Naive thymus-derived CD4-positive, alpha-beta T cell (primary cell): ENCODE measurements around the gene IFT74. TPM values are rescaled to one million over a fixed set of nuclear protein-coding genes. Genes with fewer than 3 reads are reported as not detected.

Experiments used
- ATAC-seq: fragments of 150-1000 bp; cut with Tn5 transposase; 2 replicates; pipeline ENCODE4 v1.10.0; 2021; ENCODE audit warnings: mild to moderate bottlenecking, moderate library complexity
- CTCF ChIA-PET: fragments of 350-600 bp; sonication (Branson Sonifier 250); formaldehyde crosslinking; loops from one replicate; lab custom pipeline; 2021; ENCODE audit warnings: antibody characterized with exemption; lab: Charles Lee
- POLR2A ChIA-PET: fragments of 350-600 bp; sonication (Branson Sonifier 250); formaldehyde crosslinking; loops from one replicate; lab custom pipeline; 2021; ENCODE audit warnings: antibody characterized with exemption, inconsistent platforms; lab: Charles Lee
- DNase-seq, 9 donors: peaks; one replicate each; pipeline versions ENCODE4 v3.0.0 to v3.0.0-alpha.2; 2020 to 2022; ENCODE audit warnings: mixed read lengths in 1 of 9
- H3K27ac ChIP-seq: one replicate; pipeline ENCODE4 v1.7.0; 2013; ENCODE audit warnings: mild to moderate bottlenecking, low read depth, low read length, moderate library complexity
- H3K27me3 ChIP-seq, 2 donors: one replicate each; pipeline ENCODE4 v1.7.0; 2013; ENCODE audit warnings: low read length in 2 of 2, mild to moderate bottlenecking in 2 of 2, moderate library complexity in 2 of 2; ENCODE audit not compliant: control insufficient read depth in 2 of 2, insufficient read depth in 2 of 2
- H3K36me3 ChIP-seq, 3 experiments: 1 replicate in 2 of 3; 2 replicates in 1 of 3; pipeline ENCODE4 v1.7.0; 2013; ENCODE audit warnings: low read length in 3 of 3, mild to moderate bottlenecking in 3 of 3, moderate library complexity in 1 of 3; ENCODE audit not compliant: insufficient read depth in 3 of 3, control insufficient read depth in 2 of 3
- H3K4me1 ChIP-seq, 2 donors: one replicate each; pipeline ENCODE4 v1.7.0; 2013; ENCODE audit warnings: low read length in 2 of 2, mild to moderate bottlenecking in 2 of 2, moderate library complexity in 1 of 2; ENCODE audit not compliant: control insufficient read depth in 2 of 2, insufficient read depth in 2 of 2
- H3K4me3 ChIP-seq: 2 replicates; pipeline ENCODE4 v1.7.0; 2013; ENCODE audit warnings: mild to moderate bottlenecking, low read length
- H3K9me3 ChIP-seq, 3 experiments: 1 replicate in 2 of 3; 2 replicates in 1 of 3; pipeline ENCODE4 v1.7.0; 2013; ENCODE audit warnings: low read length in 3 of 3; ENCODE audit not compliant: control insufficient read depth in 2 of 3
- H3K27ac Mint-ChIP-seq, 9 donors: one replicate each; pipeline ENCODE4 v1.8.0; 2020 to 2022; ENCODE audit warnings: mixed read lengths in 9 of 9, mild to moderate bottlenecking in 8 of 9, moderate library complexity in 5 of 9, inconsistent platforms in 2 of 9
- H3K27me3 Mint-ChIP-seq, 5 donors: one replicate each; pipeline ENCODE4 v1.8.0; 2021 to 2022; ENCODE audit warnings: mixed read lengths in 5 of 5, mild to moderate bottlenecking in 1 of 5
- H3K36me3 Mint-ChIP-seq, 5 donors: one replicate each; pipeline ENCODE4 v1.8.0; 2020 to 2022; ENCODE audit warnings: mixed read lengths in 5 of 5, mild to moderate bottlenecking in 3 of 5, inconsistent platforms in 1 of 5
- H3K4me1 Mint-ChIP-seq, 7 donors: one replicate each; pipeline ENCODE4 v1.8.0; 2020 to 2022; ENCODE audit warnings: mixed read lengths in 7 of 7, mild to moderate bottlenecking in 3 of 7, inconsistent platforms in 1 of 7
- H3K4me3 Mint-ChIP-seq, 10 donors: one replicate each; pipeline ENCODE4 v1.8.0; 2020 to 2022; ENCODE audit warnings: mild to moderate bottlenecking in 10 of 10, mixed read lengths in 10 of 10, moderate library complexity in 6 of 10, inconsistent platforms in 2 of 10
- H3K9me3 Mint-ChIP-seq, 11 donors: one replicate each; pipeline ENCODE4 v1.8.0; 2020 to 2022; ENCODE audit warnings: mixed read lengths in 11 of 11, mild to moderate bottlenecking in 4 of 11, inconsistent platforms in 1 of 11, moderate library complexity in 1 of 11
- intact Hi-C, 2 donors: fragments of 100-400 bp; cut with micrococcal nuclease; formaldehyde crosslinking; loops; one replicate each; pipeline ENCODE4 v1.15.1; 2023
- polyA plus RNA-seq, 2 donors: library from polyadenylated mRNA; unstranded; fragments of 300-500 nt; fragmentation: Illumina TruSeq; gene quantifications; one replicate each; pipeline ENCODE4 v1.2.3, GENCODE V29; 2021
- total RNA-seq, 6 experiments: library from RNA in 5 of 6; stranded (reverse) in 5 of 6; gene quantifications; 1 replicate in 5 of 6; 2 replicates in 1 of 6; pipeline ENCODE4 v1.2.3 and lab custom pipeline; 2021 to 2026

Gene IFT74
- total and polyA plus RNA-seq, 7 experiments from 2014 or later: 8.0 to 12.4 (median 9.7) TPM

GRCh38 chr9:26947736-26948135 is 8.5 kb upstream of the IFT74 start:
- intact Hi-C loops: loop anchor here (1.0 to 2.0 kb wide), 5 partner anchors 9 to 626 kb away; partner anchors contain the start of genes C9orf72 (in 2 of the 2), CAAP1 (in 2 of the 2), IFT74 (in 2 of the 2) and MOB3B (in 1 of the 2)

DNA sequence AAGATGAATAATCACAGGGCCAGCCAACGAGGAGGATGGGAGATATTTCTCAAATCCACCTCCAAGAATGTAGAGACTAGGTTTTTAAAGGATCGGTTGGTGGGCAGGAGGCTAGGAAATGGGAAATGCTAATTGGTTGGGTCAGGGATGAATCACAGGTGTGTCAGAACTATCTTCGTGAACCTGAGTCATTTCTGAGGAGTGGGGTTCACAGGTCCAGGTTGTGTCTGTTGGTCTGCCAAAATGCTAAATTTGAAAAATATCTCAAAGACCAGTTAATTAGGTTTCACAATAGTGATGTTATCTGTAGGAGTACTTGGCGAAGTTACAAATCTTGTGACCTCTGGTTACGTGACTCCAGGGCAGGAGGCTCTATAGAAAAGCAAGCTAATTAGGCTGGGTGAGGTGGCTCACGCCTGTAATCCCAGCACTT is 6.6 kb upstream of the IFT74 start:
- Histone ChIP-seq H3K27ac (no peak overlapping the region), H3K4me1 (peaks cover 20 to 21% of the 10 kb centered on the region in 2 donors), H3K36me3 (peaks cover 0 to 8% (median 0%) of the 10 kb centered on the region in 3 experiments), H3K27me3 (no peaks in the 10 kb centered on the region), H3K9me3 (no peaks in the 10 kb centered on the region), H3K4me3 (no peak overlapping the region)
- DNase-seq: no peak
- Mint-ChIP-seq H3K9me3 (peaks cover 0 to 1% (median 0%) of the 10 kb centered on the region in 11 donors), H3K36me3 (no peaks in the 10 kb centered on the region), H3K27ac (no peak overlapping the region), H3K4me3 (no peak overlapping the region), H3K4me1 (peaks cover 19 to 37% (median 32%) of the 10 kb centered on the region in 7 donors), H3K27me3 (peaks cover 0 to 11% (median 0%) of the 10 kb centered on the region in 5 donors)
- ATAC-seq: no peak
- POLR2A ChIA-PET: interaction anchor here (0.7 kb wide), 1 partner anchor 58 kb away, joined by 3 read pairs; no protein-coding TSS in a partner anchor
- CTCF ChIA-PET: no interaction called here
- intact Hi-C loops: loop anchor here in 1 of 2 donors (5.0 kb wide), 1 partner anchor 328 kb away; no protein-coding TSS in a partner anchor

More at GRCh38 chr9:26947736-26948135, 8.5 kb upstream of the IFT74 start:
- ATAC-seq (no peak), DNase-seq (no peak)
- Mint-ChIP-seq H3K36me3 (peaks cover 0 to 12% (median 7%) of the 10 kb centered on the region in 5 donors), H3K27ac (peak overlapping the region; percentile 97 to 100 (median 99)), H3K4me3 (peak overlapping the region; percentile 91 to 99 (median 95)), H3K27me3 (peaks cover 0 to 11% (median 0%) of the 10 kb centered on the region in 5 donors), H3K9me3 (peaks cover 0 to 1% (median 0%) of the 10 kb centered on the region in 11 donors), H3K4me1 (peaks cover 29 to 48% (median 43%) of the 10 kb centered on the region in 7 donors)
- ChIA-PET POLR2A (interaction anchor here (0.9 to 2.1 kb wide), 5 partner anchors 8 to 76 kb away, joined by 3 to 20 read pairs (median 8); partner anchors contain the start of genes CAAP1 and IFT74), CTCF (interaction anchor here (0.5 kb wide), 1 partner anchor 84 kb away, joined by 3 read pairs; no protein-coding TSS in a partner anchor)
- Histone ChIP-seq H3K27me3 (no peaks in the 10 kb centered on the region), H3K4me3 (peak overlapping the region; percentile 100), H3K4me1 (peaks cover 21 to 28% of the 10 kb centered on the region in 2 donors), H3K36me3 (peaks cover 0 to 8% (median 0%) of the 10 kb centered on the region in 3 experiments), H3K27ac (peak overlapping the region; percentile 99), H3K9me3 (no peaks in the 10 kb centered on the region)

DNA sequence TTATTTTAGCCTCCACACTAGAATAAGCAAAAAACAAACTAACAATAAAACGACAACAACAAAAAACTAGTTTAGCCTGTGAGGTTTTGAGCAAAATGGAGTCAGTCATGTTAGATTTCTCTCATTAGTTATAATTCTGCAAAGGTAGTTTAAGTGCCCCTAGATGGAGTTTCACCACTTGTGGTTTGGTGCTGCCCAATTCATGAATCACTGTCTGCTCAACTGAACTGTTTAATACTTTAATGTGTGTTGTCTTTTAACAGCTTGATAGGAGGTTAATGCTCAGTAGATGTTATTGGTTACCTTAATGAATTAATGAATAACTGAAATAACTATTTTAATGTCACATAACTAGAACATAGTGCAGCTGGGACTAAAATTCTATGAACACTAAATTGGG is 5.7 kb upstream of the IFT74 start:
- H3K9me3 ChIP-seq: no peaks in the 10 kb centered on the region
- ChIA-PET CTCF (interaction anchor here (0.6 to 0.7 kb wide), 2 partner anchors 10 to 59 kb away, joined by 3 read pairs; no protein-coding TSS in a partner anchor), POLR2A (no interaction called here)
- H3K4me1 ChIP-seq: peaks cover 14 to 16% of the 10 kb centered on the region in 2 donors
- H3K9me3 Mint-ChIP-seq: peaks cover 0 to 1% (median 0%) of the 10 kb centered on the region in 11 donors
- H3K36me3 Mint-ChIP-seq: no peaks in the 10 kb centered on the region
- no peak overlapping the region for H3K27ac Mint-ChIP-seq
- intact Hi-C loops: loop anchor here in 1 of 2 donors (5.0 kb wide), 1 partner anchor 327 kb away; no protein-coding TSS in a partner anchor
- H3K27me3 ChIP-seq: no peaks in the 10 kb centered on the region
- peaks cover 0 to 11% (median 0%) of the 10 kb centered on the region in 5 donors for H3K27me3 Mint-ChIP-seq
- DNase-seq: no peak
- no peak for ATAC-seq
- H3K27ac ChIP-seq: no peak overlapping the region
- H3K36me3 ChIP-seq: peaks cover 0 to 8% (median 0%) of the 10 kb centered on the region in 3 experiments
- peaks cover 22 to 39% (median 29%) of the 10 kb centered on the region in 7 donors for H3K4me1 Mint-ChIP-seq
- no peak overlapping the region for H3K4me3 ChIP-seq
- H3K4me3 Mint-ChIP-seq: no peak overlapping the region

DNA sequence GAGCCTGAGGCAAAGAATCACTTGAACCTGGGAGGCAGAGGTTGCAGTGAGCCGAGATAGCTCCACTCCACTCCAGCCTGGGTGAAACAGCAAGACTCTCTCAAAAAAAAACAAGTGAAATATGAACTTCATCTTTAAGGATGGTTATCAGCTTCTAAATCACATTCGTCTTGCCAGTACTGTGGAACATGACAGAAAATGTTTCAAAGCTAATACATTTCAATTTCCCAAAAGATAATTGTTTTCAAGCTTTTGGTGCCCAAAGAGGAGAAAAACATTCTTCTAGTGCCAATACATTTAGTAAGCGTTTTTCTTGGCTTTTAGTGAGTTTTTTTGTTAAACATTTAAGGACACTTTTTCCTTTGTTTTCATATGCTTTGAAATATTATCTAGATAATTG is 4.4 kb upstream of the IFT74 start:
- no peak overlapping the region for H3K4me3 Mint-ChIP-seq
- ChIA-PET POLR2A (no interaction called here), CTCF (no interaction called here)
- Histone ChIP-seq H3K27me3 (no peaks in the 10 kb centered on the region), H3K4me1 (peaks cover 5 to 6% of the 10 kb centered on the region in 2 donors), H3K9me3 (no peaks in the 10 kb centered on the region), H3K36me3 (peaks cover 0 to 6% (median 0%) of the 10 kb centered on the region in 3 experiments), H3K27ac (no peak overlapping the region), H3K4me3 (no peak overlapping the region)
- H3K4me1 Mint-ChIP-seq: peaks cover 15 to 43% (median 32%) of the 10 kb centered on the region in 7 donors
- no peaks in the 10 kb centered on the region for H3K36me3 Mint-ChIP-seq
- no peak for DNase-seq
- peaks cover 0 to 11% (median 0%) of the 10 kb centered on the region in 5 donors for H3K27me3 Mint-ChIP-seq
- no peaks in the 10 kb centered on the region for H3K9me3 Mint-ChIP-seq
- no peak for ATAC-seq
- intact Hi-C loops: loop anchor here in 1 of 2 donors (5.0 kb wide), 1 partner anchor 326 kb away; no protein-coding TSS in a partner anchor
- no peak overlapping the region for H3K27ac Mint-ChIP-seq

- H3K4me3 Mint-ChIP-seq: peak overlapping the region; percentile 4 to 99 (median 43)
- H3K4me1 Mint-ChIP-seq: peaks cover 12 to 47% (median 39%) of the 10 kb centered on the region in 7 donors
- no peak overlapping the region for H3K4me3 ChIP-seq
- H3K9me3 ChIP-seq: no peaks in the 10 kb centered on the region
- no peaks in the 10 kb centered on the region for H3K36me3 ChIP-seq
- intact Hi-C loops: loop anchor here in 1 of 2 donors (5.0 kb wide), 1 partner anchor 323 kb away; no protein-coding TSS in a partner anchor
- H3K4me1 ChIP-seq: peaks cover 0 to 3% of the 10 kb centered on the region in 2 donors
- no peaks in the 10 kb centered on the region for H3K9me3 Mint-ChIP-seq
- no peak for DNase-seq
- peaks cover 0 to 6% (median 0%) of the 10 kb centered on the region in 5 donors for H3K27me3 Mint-ChIP-seq
- POLR2A ChIA-PET: no interaction called here
- peaks cover 0 to 3% (median 0%) of the 10 kb centered on the region in 5 donors for H3K36me3 Mint-ChIP-seq
- no peaks in the 10 kb centered on the region for H3K27me3 ChIP-seq
- no peak for ATAC-seq
- H3K27ac ChIP-seq: no peak overlapping the region
- H3K27ac Mint-ChIP-seq: peak overlapping the region in 7 of 9 donors; percentile 54 to 97 (median 89)
- CTCF ChIA-PET: no interaction called here
Observed at GRCh38 chr9:26954050-26954508, 2.1 kb upstream of the IFT74 start.

GRCh38 chr9:26955222-26955903 is 849 bp upstream of the IFT74 start:
- Mint-ChIP-seq H3K27ac (peak overlapping the region; percentile 91 to 98 (median 96)), H3K4me1 (peaks cover 12 to 47% (median 39%) of the 10 kb centered on the region in 7 donors), H3K9me3 (no peaks in the 10 kb centered on the region), H3K27me3 (no peaks in the 10 kb centered on the region), H3K4me3 (peak overlapping the region; percentile 80 to 99 (median 95)), H3K36me3 (peaks cover 0 to 3% (median 0%) of the 10 kb centered on the region in 5 donors)
- Histone ChIP-seq H3K27me3 (no peaks in the 10 kb centered on the region), H3K9me3 (no peaks in the 10 kb centered on the region), H3K36me3 (no peaks in the 10 kb centered on the region), H3K4me3 (peak overlapping the region; percentile 76), H3K27ac (peak overlapping the region; percentile 82), H3K4me1 (peaks cover 0 to 3% of the 10 kb centered on the region in 2 donors)
- DNase-seq: peak in 2 of 9 donors; percentile 5 to 18
- ChIA-PET POLR2A (interaction anchor here (0.6 to 2.8 kb wide), 11 partner anchors 8 to 618 kb away, joined by 3 to 20 read pairs (median 4); partner anchors contain the start of genes C9orf72, CAAP1 and PLAA), CTCF (interaction anchor here (1.2 kb wide), 1 partner anchor 10 kb away, joined by 3 read pairs; no protein-coding TSS in a partner anchor)
- intact Hi-C loops: no loop called here
- no peak for ATAC-seq
